CD4-positive, alpha-beta T cell (primary cell): ENCODE measurements around the gene FLT1. TPM values are rescaled to one million over a fixed set of nuclear protein-coding genes. Genes with fewer than 3 reads are reported as not detected.

Experiments
- ATAC-seq: fragments of 200-7000 bp; cut with Tn5 transposase; one replicate; pipeline ENCODE4 v1.10.0; 2022; ENCODE audit warnings: mild to moderate bottlenecking; ENCODE audit not compliant: poor library complexity
- CTCF ChIA-PET: fragments of 350-600 bp; sonication (Branson Sonifier 250); formaldehyde crosslinking; loops from one replicate; lab custom pipeline; 2021; ENCODE audit warnings: antibody characterized with exemption, inconsistent platforms; lab: Charles Lee
- POLR2A ChIA-PET: fragments of 350-600 bp; sonication (Branson Sonifier 250); formaldehyde crosslinking; loops from one replicate; lab custom pipeline; 2021; ENCODE audit warnings: antibody characterized with exemption, inconsistent platforms; lab: Charles Lee
- DNase-seq, 14 experiments: peaks; one replicate each; pipeline ENCODE4 v3.0.0-alpha.2; 2013 to 2020; ENCODE audit warnings: mixed read lengths in 2 of 14
- H3K27ac ChIP-seq, 2 donors: one replicate each; pipeline versions ENCODE4 v1.5.1 to v1.7.0; 2013; ENCODE audit warnings: low read length in 2 of 2, low read depth in 1 of 2, mild to moderate bottlenecking in 1 of 2
- H3K27me3 ChIP-seq, 2 experiments: 1 replicate in 1 of 2; 2 replicates in 1 of 2; pipeline versions ENCODE4 v1.6.1 to v1.7.0; 2013; ENCODE audit warnings: low read length in 2 of 2, control low read depth in 1 of 2, mild to moderate bottlenecking in 1 of 2, moderate library complexity in 1 of 2; ENCODE audit not compliant: insufficient read depth in 2 of 2, control insufficient read depth in 1 of 2
- H3K36me3 ChIP-seq: one replicate; pipeline ENCODE4 v1.6.1; 2013; ENCODE audit warnings: low read length, control low read depth; ENCODE audit not compliant: insufficient read depth
- H3K4me1 ChIP-seq: one replicate; pipeline ENCODE4 v1.6.1; 2013; ENCODE audit warnings: low read length, control low read depth; ENCODE audit not compliant: insufficient read depth
- H3K4me3 ChIP-seq: one replicate; pipeline ENCODE4 v1.5.1; 2013; ENCODE audit warnings: mild to moderate bottlenecking, low read length, moderate library complexity
- H3K9me3 ChIP-seq, 2 experiments: 1 replicate in 1 of 2; 2 replicates in 1 of 2; pipeline versions ENCODE4 v1.6.1 to v1.7.0; 2013; ENCODE audit warnings: low read length in 2 of 2, mild to moderate bottlenecking in 2 of 2, control low read depth in 1 of 2, moderate library complexity in 1 of 2; ENCODE audit not compliant: control insufficient read depth in 1 of 2, insufficient read depth in 1 of 2
- H3K27ac Mint-ChIP-seq: one replicate; pipeline ENCODE4 v1.8.0; 2020; ENCODE audit warnings: mixed read lengths
- H3K27me3 Mint-ChIP-seq: one replicate; pipeline ENCODE4 v1.8.0; 2021; ENCODE audit warnings: mixed read lengths
- H3K36me3 Mint-ChIP-seq: one replicate; pipeline ENCODE4 v1.8.0; 2021; ENCODE audit warnings: low read depth, mixed read lengths
- H3K4me1 Mint-ChIP-seq: one replicate; pipeline ENCODE4 v1.8.0; 2021; ENCODE audit warnings: low read depth, mixed read lengths
- H3K4me3 Mint-ChIP-seq: one replicate; pipeline ENCODE4 v1.8.0; 2020; ENCODE audit warnings: mild to moderate bottlenecking, mixed read lengths
- H3K9me3 Mint-ChIP-seq: one replicate; pipeline ENCODE4 v1.8.0; 2020; ENCODE audit warnings: mixed read lengths
- CTCF ChIP-seq: fragments of 200-600 bp; IDR thresholded peaks from one replicate; pipeline ENCODE4 v1.8.0; 2022; ENCODE audit warnings: antibody characterized with exemption, mild to moderate bottlenecking
- intact Hi-C, 2 experiments: fragments of 100-400 bp; cut with DNase I in 1 of 2; cut with micrococcal nuclease in 1 of 2; formaldehyde crosslinking; loops; one replicate each; pipeline versions ENCODE4 v1.15.1 to v1.9.0; 2023 to 2025; cut with DNase I, micrococcal nuclease
- total RNA-seq, 174 experiments: library from RNA in 2 of 174; stranded (reverse) in 2 of 174; gene quantifications; one replicate each; pipeline ENCODE4 v1.2.3 and lab custom pipeline; 2021 to 2026

The FLT1 gene
- total RNA-seq, 2 experiments from 2014 or later, result 1.1 to 1.2 TPM

- no peaks in the 10 kb centered on the region for H3K36me3 Mint-ChIP-seq
- intact Hi-C loops, result loop anchor here in 1 of 2 experiments (5.0 kb wide), 1 partner anchor 1041 kb away; no protein-coding TSS in a partner anchor
- CTCF ChIA-PET, result no interaction called here
Measured at GRCh38 chr13:28321756-28322155, 173.2 kb downstream of the FLT1 start.

GRCh38 chr13:28320884-28321574 is 173.9 kb downstream of the FLT1 start:
- no peaks in the 10 kb centered on the region for H3K9me3 ChIP-seq
- H3K4me1 ChIP-seq, result no peaks in the 10 kb centered on the region
- H3K27ac ChIP-seq, result no peak overlapping the region
- no peaks in the 10 kb centered on the region for H3K9me3 Mint-ChIP-seq
- H3K4me1 Mint-ChIP-seq, result no peaks in the 10 kb centered on the region
- no peak overlapping the region for H3K4me3 ChIP-seq
- H3K36me3 ChIP-seq, result no peaks in the 10 kb centered on the region
- no peaks in the 10 kb centered on the region for H3K27me3 Mint-ChIP-seq
- POLR2A ChIA-PET, result interaction anchor here (1.0 kb wide), 1 partner anchor 321 kb away, joined by 3 read pairs; no protein-coding TSS in a partner anchor
- no peak overlapping the region for H3K27ac Mint-ChIP-seq
- H3K27me3 ChIP-seq, result no peaks in the 10 kb centered on the region
- CTCF ChIA-PET, result interaction anchor here (0.6 kb wide), 1 partner anchor 266 kb away, joined by 4 read pairs; no protein-coding TSS in a partner anchor
- H3K4me3 Mint-ChIP-seq, result no peak overlapping the region
- intact Hi-C loops, result loop anchor here in 1 of 2 experiments (5.0 kb wide), 1 partner anchor 1041 kb away; no protein-coding TSS in a partner anchor
- H3K36me3 Mint-ChIP-seq, result no peaks in the 10 kb centered on the region
- no peak for ATAC-seq
- no peak for TF ChIP-seq CTCF
- no peak for DNase-seq

More at GRCh38 chr13:28321756-28322155, 173.2 kb downstream of the FLT1 start:
- no peak for TF ChIP-seq CTCF
- no peaks in the 10 kb centered on the region for H3K4me1 Mint-ChIP-seq
- no peaks in the 10 kb centered on the region for H3K9me3 Mint-ChIP-seq
- Histone ChIP-seq H3K27me3 (no peaks in the 10 kb centered on the region), H3K4me1 (no peaks in the 10 kb centered on the region), H3K36me3 (no peaks in the 10 kb centered on the region), H3K4me3 (no peak overlapping the region), H3K9me3 (no peaks in the 10 kb centered on the region), H3K27ac (no peak overlapping the region)
- H3K27ac Mint-ChIP-seq, result no peak overlapping the region
- no peaks in the 10 kb centered on the region for H3K27me3 Mint-ChIP-seq
- POLR2A ChIA-PET, result interaction anchor here (1.0 kb wide), 1 partner anchor 322 kb away, joined by 3 read pairs; no protein-coding TSS in a partner anchor
- no peak overlapping the region for H3K4me3 Mint-ChIP-seq
- ATAC-seq (no peak), DNase-seq (no peak)

- H3K9me3 Mint-ChIP-seq, result no peaks in the 10 kb centered on the region
- no peaks in the 10 kb centered on the region for H3K36me3 ChIP-seq
- no peak for DNase-seq
- H3K4me1 Mint-ChIP-seq, result no peaks in the 10 kb centered on the region
- H3K27ac Mint-ChIP-seq, result no peak overlapping the region
- ChIA-PET POLR2A (no interaction called here), CTCF (interaction anchor here (0.6 kb wide), 1 partner anchor 265 kb away, joined by 4 read pairs; no protein-coding TSS in a partner anchor)
- intact Hi-C loops, result loop anchor here in 1 of 2 experiments (5.0 kb wide), 1 partner anchor 1042 kb away; no protein-coding TSS in a partner anchor
- H3K27ac ChIP-seq, result no peak overlapping the region
- H3K4me3 ChIP-seq, result no peak overlapping the region
- no peaks in the 10 kb centered on the region for H3K9me3 ChIP-seq
- TF ChIP-seq CTCF, result no peak
- H3K27me3 ChIP-seq, result no peaks in the 10 kb centered on the region
- no peak for ATAC-seq
- H3K4me3 Mint-ChIP-seq, result no peak overlapping the region
- no peaks in the 10 kb centered on the region for H3K4me1 ChIP-seq
- H3K27me3 Mint-ChIP-seq, result no peaks in the 10 kb centered on the region
- no peaks in the 10 kb centered on the region for H3K36me3 Mint-ChIP-seq
Measured at GRCh38 chr13:28320209-28320608, 174.7 kb downstream of the FLT1 start.
